Left renal pelvis (tissue), 4 donors: ENCODE measurements around the gene RAB33B. TPM values are rescaled to one million over a fixed set of nuclear protein-coding genes. Genes with fewer than 3 reads are reported as not detected.
"Not testable (repeated sequence)": the region's sequence is repeated elsewhere in the genome, so short reads cannot be mapped to it uniquely, and the experiment has no call there.

Source experiments
- DNase-seq, 4 donors: peaks; one replicate each; pipeline ENCODE4 v3.0.0-alpha.2; 2013; ENCODE audit warnings: low read depth in 4 of 4, low spot score in 3 of 4
- polyA plus RNA-seq, 4 donors: library from polyadenylated mRNA; unstranded; fragments of 120-200 nt; gene quantifications; one replicate each; pipeline ENCODE4 v1.2.1, GENCODE V29; 2013; ENCODE audit not compliant: insufficient read length in 4 of 4

Gene RAB33B
- polyA plus RNA-seq, 4 donors, result 11.4 to 16.0 (median 13.6) TPM

GRCh38 chr4:139461022-139461628 is 7.2 kb downstream of the RAB33B start:
- DNase-seq, result no peak

GRCh38 chr4:139464512-139464911 is 10.6 kb downstream of the RAB33B start:
- not testable (repeated sequence) for DNase-seq

GRCh38 chr4:139465922-139466321 is 12.0 kb downstream of the RAB33B start:
- DNase-seq, result no peak

- not testable (repeated sequence) for DNase-seq
Observed at GRCh38 chr4:139468756-139469155, 14.8 kb downstream of the RAB33B start.

GRCh38 chr4:139469216-139469615 is 15.3 kb downstream of the RAB33B start:
- no peak for DNase-seq

GRCh38 chr4:139469869-139470268 is 15.9 kb downstream of the RAB33B start:
- DNase-seq, result no peak

- no peak for DNase-seq
Observed at GRCh38 chr4:139470295-139470694, 16.4 kb downstream of the RAB33B start.

- DNase-seq, result no peak
Observed at GRCh38 chr4:139470997-139471665, 17.2 kb downstream of the RAB33B start.

GRCh38 chr4:139472852-139473251 is 18.9 kb downstream of the RAB33B start:
- no peak for DNase-seq

GRCh38 chr4:139476363-139476762 is 22.4 kb downstream of the RAB33B start:
- DNase-seq, result no peak

GRCh38 chr4:139481465-139481864 is 27.5 kb downstream of the RAB33B start:
- DNase-seq, result no peak

- DNase-seq, result no peak
Observed at GRCh38 chr4:139483000-139483399, 29.1 kb downstream of the RAB33B start.

- DNase-seq, result no peak
Observed at GRCh38 chr4:139484783-139485311, 30.9 kb downstream of the RAB33B start.

- no peak for DNase-seq
Observed at GRCh38 chr4:139488442-139488841, 34.5 kb downstream of the RAB33B start.

- DNase-seq, result no peak
Observed at GRCh38 chr4:139489638-139490037, 35.7 kb downstream of the RAB33B start.

- no peak for DNase-seq
Observed at GRCh38 chr4:139492429-139492828, 38.5 kb downstream of the RAB33B start.

GRCh38 chr4:139493176-139493575 is 39.3 kb downstream of the RAB33B start:
- DNase-seq, result no peak

- no peak for DNase-seq
Observed at GRCh38 chr4:139499186-139499585, 45.3 kb downstream of the RAB33B start.

- DNase-seq, result no peak
Observed at GRCh38 chr4:139501117-139501516, 47.2 kb downstream of the RAB33B start.

- no peak for DNase-seq
Observed at GRCh38 chr4:139501527-139501926, 47.6 kb downstream of the RAB33B start.

- no peak for DNase-seq
Observed at GRCh38 chr4:139501927-139502899, 48.3 kb downstream of the RAB33B start.
